Ovary (tissue), 9 donors: ENCODE data around the gene GPR17. TPM values are rescaled to one million over a fixed set of nuclear protein-coding genes. Genes with fewer than 3 reads are reported as not detected.

ENCODE experiments used
- DNase-seq, 5 donors: peaks; one replicate each; pipeline ENCODE4 v3.0.0-alpha.2; 2019 to 2020
- H3K27ac ChIP-seq, 2 donors: fragments of 200-600 bp; one replicate each; pipeline versions ENCODE4 v1.5.1 to v1.8.0; 2019 to 2022
- H3K27me3 ChIP-seq: fragments of 200-600 bp; one replicate; pipeline ENCODE4 v1.8.0; 2022
- H3K36me3 ChIP-seq: fragments of 200-600 bp; sonication (generic); one replicate; pipeline ENCODE4 v1.5.1; 2019
- H3K4me1 ChIP-seq: one replicate; pipeline ENCODE4 v1.8.1; 2013; ENCODE audit warnings: mild to moderate bottlenecking, moderate library complexity; ENCODE audit not compliant: insufficient read depth
- H3K4me3 ChIP-seq: fragments of 200-600 bp; sonication (generic); one replicate; pipeline ENCODE4 v1.5.1; 2017
- H3K9me3 ChIP-seq, 2 donors: fragments of 200-600 bp in 1 of 2; sonication (generic) in 1 of 2; one replicate each; pipeline versions ENCODE4 v1.5.1 to v1.8.1; 2013 to 2019; ENCODE audit warnings: mild to moderate bottlenecking in 1 of 2, moderate library complexity in 1 of 2
- EP300 ChIP-seq: sonication (generic); formaldehyde crosslinking; IDR thresholded peaks from one replicate; pipeline ENCODE4 v1.6.1; 2017; ENCODE audit warnings: antibody characterized with exemption
- POLR2A ChIP-seq: fragments of 450-650 bp; IDR thresholded peaks from one replicate; pipeline ENCODE4 v1.6.1; 2017; ENCODE audit warnings: antibody characterized with exemption, mild to moderate bottlenecking, moderate library complexity
- whole genome bisulfite sequencing, 3 donors: extraction: QIAGEN DNeasy Blood & Tissue Kit in 1 of 3; methylation state at CpG; one replicate each; pipeline versions ENCODE4 v1.1.5 to v1.1.7; 2013 to 2017; 5-methylcytosine and 5-hydroxymethylcytosine counted together
- intact Hi-C, 4 donors: fragments of 100-400 bp; cut with DNase I; formaldehyde crosslinking; loops; one replicate each; pipeline versions ENCODE4 v1.11.0 to v1.15.1; 2022 to 2023
- polyA plus RNA-seq, 2 donors: library from polyadenylated mRNA; stranded (reverse); fragments of 200-250 nt in 1 of 2; fragments of 350-450 nt in 1 of 2; fragmentation: Illumina TruSeq in 1 of 2; extraction: RNeasy Lipid Tissue Mini Kit (QIAGEN cat#74804) in 1 of 2; gene quantifications; one replicate each; pipeline ENCODE4 v1.2.3, GENCODE V29; 2013 to 2014
- total RNA-seq, 7 donors: library from RNA; depleted of rRNA in 2 of 7; stranded (reverse); fragments of >200 nt in 2 of 7; fragmentation: NEBNext Ultra II Directional in 3 of 7; extraction: Animal tissue kit (Norgen Biotek cat#: 25700) in 3 of 7; gene quantifications; one replicate each; pipeline versions ENCODE4 v1.1.0 to v1.2.4, GENCODE V29; 2016 to 2023
- TF ChIP-seq, protein P1 (sequence below), 3 donors: fragments of 450-650 bp in 2 of 3; fragments of 200-600 bp in 1 of 3; IDR thresholded peaks; one replicate each; pipeline versions ENCODE4 v1.5.1 to v1.8.0; 2016 to 2022; ENCODE audit warnings: antibody characterized with exemption in 3 of 3, mild to moderate bottlenecking in 1 of 3
- donor health status: DM: no; HTN: no; CAD: no; lungs with moderate emphysema.
- donor health status: DM: no; HTN: no; CAD: no.
- donor health status: Bipolar disorder and iron deficiency.
- donor health status: DM: yes; HTN: yes; CAD: no.
- donor health status: DM: no; HTN: no; CAD: no.
- donor health status: DM: yes; HTN: yes; CAD: no.

The GPR17 gene
- total and polyA plus RNA-seq, 9 donors: 0.18 TPM; not detected in 8

DNA sequence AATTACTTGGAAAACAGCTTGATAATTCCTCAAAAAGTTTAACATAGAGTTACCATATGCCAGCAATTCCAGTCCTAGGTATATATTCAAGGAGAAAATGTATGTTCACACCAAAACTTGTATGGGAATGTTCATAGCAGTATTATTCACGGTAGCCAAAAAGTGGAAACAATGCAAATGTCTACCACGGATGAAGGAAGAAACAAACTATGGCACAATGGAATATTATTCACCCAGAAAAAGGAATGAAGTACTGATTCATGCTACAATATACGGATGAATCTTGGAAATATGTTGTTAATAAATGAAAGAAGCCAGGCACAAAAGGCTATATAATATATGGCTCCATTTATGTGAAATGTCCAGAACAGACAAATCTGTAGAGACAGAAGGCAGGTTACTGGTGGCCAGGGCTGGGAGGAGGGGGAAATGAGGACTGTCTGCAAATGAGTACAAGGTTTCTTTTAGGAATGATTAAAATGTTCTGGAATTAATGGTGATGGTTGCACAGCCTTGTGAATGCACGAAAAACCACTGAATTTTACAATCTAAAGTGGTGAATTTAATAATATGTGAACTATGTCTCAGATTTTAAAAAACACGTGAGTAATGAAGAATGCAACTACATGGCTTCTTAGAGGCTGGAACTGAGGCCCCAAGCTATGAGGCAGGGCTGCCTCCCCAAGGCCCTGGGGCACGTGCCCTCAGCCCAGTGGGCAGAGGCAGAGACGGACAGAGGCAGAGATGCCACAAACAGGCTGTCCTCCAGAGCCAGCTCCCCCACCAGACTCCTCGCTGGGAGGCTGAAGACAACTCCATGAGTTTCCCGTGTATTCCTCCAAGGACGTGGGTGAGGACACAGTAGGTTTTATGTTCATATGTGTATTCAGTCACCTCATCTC lies 24.4 kb downstream of the GPR17 start:
- no peak overlapping the region for H3K27ac ChIP-seq
- H3K36me3 ChIP-seq: no peaks in the 10 kb centered on the region
- no peaks in the 10 kb centered on the region for H3K27me3 ChIP-seq
- 75 to 82% (median 77%) methylated on average over 10 of the region's 10 CpGs for WGBS, 3 donors
- no peaks in the 10 kb centered on the region for H3K9me3 ChIP-seq
- intact Hi-C loops: no loop called here
- H3K4me3 ChIP-seq: no peak overlapping the region
- no peak for DNase-seq
- TF ChIP-seq, protein P1, sequence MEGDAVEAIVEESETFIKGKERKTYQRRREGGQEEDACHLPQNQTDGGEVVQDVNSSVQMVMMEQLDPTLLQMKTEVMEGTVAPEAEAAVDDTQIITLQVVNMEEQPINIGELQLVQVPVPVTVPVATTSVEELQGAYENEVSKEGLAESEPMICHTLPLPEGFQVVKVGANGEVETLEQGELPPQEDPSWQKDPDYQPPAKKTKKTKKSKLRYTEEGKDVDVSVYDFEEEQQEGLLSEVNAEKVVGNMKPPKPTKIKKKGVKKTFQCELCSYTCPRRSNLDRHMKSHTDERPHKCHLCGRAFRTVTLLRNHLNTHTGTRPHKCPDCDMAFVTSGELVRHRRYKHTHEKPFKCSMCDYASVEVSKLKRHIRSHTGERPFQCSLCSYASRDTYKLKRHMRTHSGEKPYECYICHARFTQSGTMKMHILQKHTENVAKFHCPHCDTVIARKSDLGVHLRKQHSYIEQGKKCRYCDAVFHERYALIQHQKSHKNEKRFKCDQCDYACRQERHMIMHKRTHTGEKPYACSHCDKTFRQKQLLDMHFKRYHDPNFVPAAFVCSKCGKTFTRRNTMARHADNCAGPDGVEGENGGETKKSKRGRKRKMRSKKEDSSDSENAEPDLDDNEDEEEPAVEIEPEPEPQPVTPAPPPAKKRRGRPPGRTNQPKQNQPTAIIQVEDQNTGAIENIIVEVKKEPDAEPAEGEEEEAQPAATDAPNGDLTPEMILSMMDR (IDR thresholded peaks at IDR 0.05): no peak
- TF ChIP-seq EP300 (no peak), POLR2A (no peak)
- H3K4me1 ChIP-seq: no peaks in the 10 kb centered on the region

DNA sequence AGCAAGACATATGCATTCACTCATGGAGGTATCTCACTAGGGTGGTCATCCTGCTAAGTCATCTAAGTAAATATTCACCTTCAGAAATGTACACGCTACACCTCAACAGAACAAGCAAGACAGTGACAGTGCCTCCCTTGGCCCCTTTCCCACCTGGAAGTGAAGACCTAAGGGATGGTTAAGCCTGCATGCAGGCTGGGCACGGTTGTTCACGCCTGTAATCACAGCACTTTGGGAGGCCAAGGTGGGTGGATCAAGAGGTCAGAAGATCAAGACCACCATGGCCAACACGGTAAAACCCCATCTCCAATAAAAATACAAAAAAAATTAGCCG lies 25.0 kb downstream of the GPR17 start:
- no peaks in the 10 kb centered on the region for H3K36me3 ChIP-seq
- no peak overlapping the region for H3K4me3 ChIP-seq
- H3K9me3 ChIP-seq: no peaks in the 10 kb centered on the region
- peaks cover under 1% of the 10 kb centered on the region for H3K4me1 ChIP-seq
- no peak for DNase-seq
- no peaks in the 10 kb centered on the region for H3K27me3 ChIP-seq
- intact Hi-C loops: no loop called here
- TF ChIP-seq, protein P1 (IDR thresholded peaks at IDR 0.05): no peak
- TF ChIP-seq POLR2A (no peak), EP300 (no peak)
- WGBS, 3 donors: 80 to 95% (median 86%) methylated on average over 5 of the region's 5 CpGs
- H3K27ac ChIP-seq: no peak overlapping the region

DNA sequence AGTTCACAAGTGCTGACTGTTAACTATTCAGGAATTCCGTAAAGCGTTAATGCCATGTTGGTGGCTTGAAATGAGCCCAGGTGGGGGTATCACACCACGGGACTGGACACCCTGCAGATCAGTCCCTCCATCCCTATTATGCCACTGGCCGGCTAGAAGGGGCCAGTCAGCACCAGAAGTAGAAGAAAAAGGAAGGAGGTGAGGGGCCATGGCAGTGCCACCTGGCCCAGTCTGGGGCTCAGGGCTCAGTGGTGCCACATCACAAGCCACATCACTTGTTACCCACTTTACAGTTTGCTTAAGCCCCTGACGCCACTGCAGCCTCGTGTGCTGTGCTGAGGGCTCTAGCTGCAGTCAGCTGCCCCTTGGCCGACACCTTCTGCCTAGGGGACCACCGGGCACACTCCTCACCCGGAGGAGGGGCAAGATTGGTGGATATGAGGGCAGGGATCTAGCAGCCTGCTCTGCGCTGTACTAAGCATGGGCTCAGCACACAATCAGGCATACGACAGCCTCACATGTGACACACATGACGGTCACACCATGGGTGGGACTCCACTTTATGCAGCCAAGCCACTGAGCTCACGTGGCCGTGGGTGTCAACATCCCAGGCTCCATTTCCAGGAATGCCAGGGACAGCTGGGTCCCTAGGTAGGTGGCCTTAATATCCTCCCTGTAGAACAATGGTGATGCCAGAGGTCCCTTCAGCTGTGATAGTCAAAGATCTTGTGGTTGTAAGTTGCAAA lies 25.8 kb downstream of the GPR17 start:
- Histone ChIP-seq H3K4me1 (peaks cover 1% of the 10 kb centered on the region), H3K4me3 (no peak overlapping the region), H3K9me3 (no peaks in the 10 kb centered on the region), H3K36me3 (no peaks in the 10 kb centered on the region), H3K27me3 (no peaks in the 10 kb centered on the region), H3K27ac (no peak overlapping the region)
- intact Hi-C loops: no loop called here
- TF ChIP-seq EP300 (no peak), POLR2A (no peak)
- TF ChIP-seq, protein P1 (IDR thresholded peaks at IDR 0.05): no peak
- DNase-seq: no peak
- WGBS, 3 donors: 93% methylated on average over 14 of the region's 14 CpGs

DNA sequence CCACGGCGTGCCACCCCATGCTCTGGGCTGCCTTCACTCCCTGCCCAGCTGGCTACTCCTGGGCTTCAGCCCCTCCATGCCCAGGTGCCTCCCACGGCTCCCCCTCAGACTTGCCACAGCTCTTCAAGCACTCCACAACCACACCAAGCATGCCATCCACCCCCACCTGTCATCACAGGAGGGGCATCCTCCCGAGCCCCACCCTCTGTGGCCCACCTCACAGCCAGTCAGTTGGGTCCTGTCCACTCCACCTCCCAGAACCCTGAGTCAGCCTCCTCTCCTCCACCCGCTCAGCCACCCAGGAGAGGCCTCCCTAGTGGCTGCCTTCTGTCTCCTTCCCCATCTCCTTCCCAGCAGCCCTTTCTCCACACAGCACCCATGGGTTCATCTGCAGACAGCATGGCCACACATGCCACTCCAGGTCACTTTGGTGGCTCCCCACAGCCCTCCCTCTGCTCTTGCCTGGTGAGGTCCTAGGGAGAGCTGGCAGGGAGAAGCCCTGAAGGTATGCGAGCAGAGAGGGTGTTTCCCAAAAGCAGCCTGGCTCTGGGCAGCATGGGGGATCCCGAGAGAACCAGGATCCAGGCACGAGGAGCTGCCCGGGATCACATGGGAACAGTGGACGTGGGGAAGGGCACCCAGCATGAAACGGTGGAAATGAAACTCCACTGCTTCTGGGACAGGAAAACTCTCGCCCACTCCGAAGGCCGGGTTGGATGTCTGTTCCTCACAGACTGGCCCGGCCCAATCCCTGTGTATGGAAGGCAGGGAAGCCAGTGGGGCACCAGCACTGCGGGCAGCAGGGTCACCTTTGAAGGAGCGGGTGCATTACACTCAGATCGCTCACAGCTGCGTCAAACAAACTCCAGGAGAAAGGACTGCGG lies 26.6 kb downstream of the GPR17 start:
- H3K27me3 ChIP-seq: no peaks in the 10 kb centered on the region
- intact Hi-C loops: no loop called here
- H3K36me3 ChIP-seq: no peaks in the 10 kb centered on the region
- TF ChIP-seq EP300: no peak
- TF ChIP-seq POLR2A: no peak
- H3K27ac ChIP-seq: no peak overlapping the region
- 66 to 76% (median 71%) methylated on average over 20 of the region's 20 CpGs for WGBS, 3 donors
- H3K4me3 ChIP-seq: peak overlapping the region; percentile 56
- no peak for DNase-seq
- peaks cover 1% of the 10 kb centered on the region for H3K4me1 ChIP-seq
- H3K9me3 ChIP-seq: no peaks in the 10 kb centered on the region
